ENCODE measurements around the gene BMF.

DNA sequence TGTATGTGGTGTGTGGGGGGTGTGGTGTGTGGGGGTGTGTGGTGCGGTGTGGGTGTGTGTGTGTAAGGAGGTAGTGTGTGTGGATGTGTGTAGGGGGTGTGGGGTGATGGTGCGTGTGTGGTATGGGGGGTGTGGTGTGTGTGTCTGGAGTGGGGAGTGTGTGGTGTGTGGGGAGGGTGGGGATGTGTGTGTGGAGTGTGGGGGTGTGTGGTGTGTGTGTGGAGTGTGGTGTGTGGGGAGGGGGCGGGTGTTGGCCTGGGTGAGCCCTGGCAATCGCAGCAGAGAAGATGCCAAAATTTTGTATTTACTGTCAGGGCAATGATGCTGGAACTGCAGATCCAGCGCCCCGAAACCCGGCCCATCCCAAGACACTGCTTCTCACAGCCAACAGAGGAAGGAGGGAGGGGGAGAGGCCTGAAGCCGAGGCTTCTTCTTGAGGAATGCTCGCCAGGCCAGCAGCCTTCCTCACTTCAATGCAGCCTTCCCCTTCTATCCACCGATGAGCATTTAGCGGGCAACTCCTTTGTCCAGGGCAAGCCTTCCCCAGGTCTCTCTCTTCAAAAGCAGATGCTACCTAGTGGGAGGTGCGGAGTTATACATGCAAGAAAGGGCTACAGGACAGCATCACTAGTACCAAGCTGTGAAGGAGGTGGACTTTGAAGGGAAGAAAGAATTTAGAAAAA is 57.8 kb downstream of the BMF start:
- TF ChIP-seq CTCF (IDR thresholded peaks at IDR 0.05) (no peak), POLR2A (IDR thresholded peaks at IDR 0.05) (no peak), POLR2AphosphoS5 (IDR thresholded peaks at IDR 0.05) (no peak), EP300 (IDR thresholded peaks at IDR 0.05) (no peak)
